Smooth muscle cell (in vitro differentiated cells): ENCODE data around the gene SIGLEC10. TPM values are rescaled to one million over a fixed set of nuclear protein-coding genes. Genes with fewer than 3 reads are reported as not detected.

Source experiments
- DNase-seq: peaks from one replicate; lab custom pipeline; 2025; ENCODE audit not compliant: unreplicated experiment; lab: John Stamatoyannopoulos, UW
- H2AFZ ChIP-seq: fragments of 200-600 bp; sonication (generic); 2 replicates; pipeline ENCODE4 v1.6.0; 2016; ENCODE audit warnings: antibody characterized with exemption, low read depth, mild to moderate bottlenecking
- H3F3A ChIP-seq: fragments of 200-600 bp; sonication (generic); 2 replicates; pipeline ENCODE4 v1.6.0; 2017; ENCODE audit warnings: antibody characterized with exemption, low read depth
- H3K27ac ChIP-seq: fragments of 200-600 bp; sonication (generic); 2 replicates; pipeline ENCODE4 v1.5.1; 2016; ENCODE audit warnings: low read depth, mild to moderate bottlenecking
- H3K27me3 ChIP-seq: fragments of 200-600 bp; sonication (generic); 2 replicates; pipeline ENCODE4 v1.6.1; 2016; ENCODE audit warnings: low read depth, mild to moderate bottlenecking
- H3K36me3 ChIP-seq: fragments of 200-600 bp; sonication (generic); 2 replicates; pipeline ENCODE4 v1.5.1; 2016; ENCODE audit warnings: low read depth
- H3K4me1 ChIP-seq: fragments of 200-600 bp; sonication (generic); 2 replicates; pipeline ENCODE4 v1.5.1; 2016; ENCODE audit warnings: low read depth
- H3K4me2 ChIP-seq: fragments of 200-600 bp; sonication (generic); 2 replicates; pipeline ENCODE4 v1.6.0; 2016; ENCODE audit warnings: mild to moderate bottlenecking
- H3K4me3 ChIP-seq: fragments of 200-600 bp; sonication (generic); 2 replicates; pipeline ENCODE4 v1.5.1; 2016; ENCODE audit warnings: mild to moderate bottlenecking
- H3K79me2 ChIP-seq: fragments of 200-600 bp; sonication (generic); 2 replicates; pipeline ENCODE4 v1.6.0; 2016; ENCODE audit warnings: low read depth, mild to moderate bottlenecking
- H3K9ac ChIP-seq: fragments of 200-600 bp; sonication (generic); 2 replicates; pipeline ENCODE4 v1.6.0; 2016; ENCODE audit warnings: low read depth
- H3K9me3 ChIP-seq: fragments of 200-600 bp; sonication (generic); replicated peaks from 2 replicates; pipeline ENCODE4 v1.5.1; 2016; ENCODE audit warnings: low read depth
- H4K20me1 ChIP-seq: fragments of 200-600 bp; sonication (generic); 2 replicates; pipeline ENCODE4 v1.6.0; 2016; ENCODE audit warnings: low read depth
- CTCF ChIP-seq: fragments of 200-600 bp; sonication (generic); IDR thresholded peaks from 2 replicates; pipeline ENCODE4 v1.5.1; 2017; ENCODE audit warnings: borderline replicate concordance, mild to moderate bottlenecking, antibody characterized with exemption; ENCODE audit not compliant: insufficient read depth, poor library complexity, severe bottlenecking
- WGBS: methylation state at CpG from one replicate; pipeline ENCODE4 v1.1.7; 2016; ENCODE audit warnings: low lambda C conversion rate; 5-methylcytosine and 5-hydroxymethylcytosine counted together
- polyA plus RNA-seq: library from polyadenylated mRNA; unstranded; fragments of >200 nt; fragmentation: Nextera tagmentation; extraction: Ambion mirVana; gene quantifications from 2 replicates; pipeline ENCODE4 v1.2.1, GENCODE V29; 2016
- total RNA-seq: library from RNA; depleted of rRNA; stranded (reverse); fragments of >200 nt; gene quantifications from 2 replicates; pipeline ENCODE4 v1.2.3, GENCODE V29; 2014

SIGLEC10 gene
- total and polyA plus RNA-seq, 2 experiments from 2014 or later, result not detected

GRCh38 chr19:51387924-51388389, 29.5 kb downstream of the SIGLEC10 start, which contains the start of gene LIM2:
TSS of gene LIM2 (minus strand) at chr19:51387974. CDS start at chr19:51387443, 531 bp downstream.
- H3K4me1 ChIP-seq, result peaks cover 12% of the 10 kb centered on the region

GRCh38 chr19:51386882-51387520, 30.4 kb downstream of the SIGLEC10 start:
- Histone ChIP-seq H3K36me3 (no peaks in the 10 kb centered on the region), H3K9ac (no peak overlapping the region), H3K4me1 (peaks cover 12% of the 10 kb centered on the region), H3K79me2 (no peaks in the 10 kb centered on the region), H3K4me2 (no peak overlapping the region), H3F3A (no peaks in the 10 kb centered on the region), H2AFZ (no peak overlapping the region), H3K27me3 (no peaks in the 10 kb centered on the region), H4K20me1 (no peaks in the 10 kb centered on the region), H3K27ac (no peak overlapping the region), H3K9me3 (no peaks in the 10 kb centered on the region), H3K4me3 (no peak overlapping the region)
- DNase-seq, result no peak
- WGBS, result 94% methylated on average over 14 of the region's 14 CpGs
- no peak for TF ChIP-seq CTCF

More at GRCh38 chr19:51387924-51388389, 29.5 kb downstream of the SIGLEC10 start, which contains the start of gene LIM2:
- 92% methylated on average over 14 of the region's 15 CpGs for WGBS
- no peak within 1 kb of the TSS for H3K27ac ChIP-seq
- no peak within 1 kb of the TSS for H2AFZ ChIP-seq
- no peaks in the 10 kb centered on the region for H3K9me3 ChIP-seq
- no peak for TF ChIP-seq CTCF
- no peak for DNase-seq
- H3K36me3 ChIP-seq, result no peaks in the 10 kb centered on the region
- H3K4me3 ChIP-seq, result no peak within 1 kb of the TSS
- no peaks in the 10 kb centered on the region for H3K27me3 ChIP-seq
- no peak within 1 kb of the TSS for H3K9ac ChIP-seq
- no peaks in the 10 kb centered on the region for H4K20me1 ChIP-seq
- H3K79me2 ChIP-seq, result no peaks in the 10 kb centered on the region
- no peaks in the 10 kb centered on the region for H3F3A ChIP-seq
- no peak within 1 kb of the TSS for H3K4me2 ChIP-seq

- Histone ChIP-seq H3K4me1 (no peaks in the 10 kb centered on the region), H4K20me1 (no peaks in the 10 kb centered on the region), H3K4me3 (no peak overlapping the region), H3K27me3 (no peaks in the 10 kb centered on the region), H3K79me2 (no peaks in the 10 kb centered on the region), H3K27ac (no peak overlapping the region), H3K4me2 (no peak overlapping the region), H3K9ac (no peak overlapping the region), H3K9me3 (no peaks in the 10 kb centered on the region), H3F3A (no peaks in the 10 kb centered on the region), H2AFZ (no peak overlapping the region), H3K36me3 (no peaks in the 10 kb centered on the region)
- 95% methylated on average over 4 of the region's 4 CpGs for WGBS
- no peak for TF ChIP-seq CTCF
- DNase-seq, result no peak
Observed at GRCh38 chr19:51382004-51382403, 35.4 kb downstream of the SIGLEC10 start.

- no peaks in the 10 kb centered on the region for H3K27me3 ChIP-seq
- no peak overlapping the region for H3K9ac ChIP-seq
- H3K79me2 ChIP-seq, result no peaks in the 10 kb centered on the region
- H3K9me3 ChIP-seq, result no peaks in the 10 kb centered on the region
- H3K27ac ChIP-seq, result no peak overlapping the region
- no peaks in the 10 kb centered on the region for H3F3A ChIP-seq
- TF ChIP-seq CTCF, result no peak
- no peak overlapping the region for H2AFZ ChIP-seq
- H3K4me2 ChIP-seq, result no peak overlapping the region
- no peak for DNase-seq
- no peak overlapping the region for H3K4me3 ChIP-seq
- 90% methylated on average over 9 of the region's 9 CpGs for WGBS
- no peaks in the 10 kb centered on the region for H3K36me3 ChIP-seq
- no peaks in the 10 kb centered on the region for H4K20me1 ChIP-seq
- no peaks in the 10 kb centered on the region for H3K4me1 ChIP-seq
Observed at GRCh38 chr19:51380379-51380778, 37.1 kb downstream of the SIGLEC10 start.
